ENCODE measurements around the gene PDCD1LG2. TPM values are rescaled to one million over a fixed set of nuclear protein-coding genes. Genes with fewer than 3 reads are reported as not detected.
"Not testable (repeated sequence)": the region's sequence is repeated elsewhere in the genome, so short reads cannot be mapped to it uniquely, and the experiment has no call there.

PDCD1LG2 gene
- 1.7 TPM for total RNA-seq

DNA sequence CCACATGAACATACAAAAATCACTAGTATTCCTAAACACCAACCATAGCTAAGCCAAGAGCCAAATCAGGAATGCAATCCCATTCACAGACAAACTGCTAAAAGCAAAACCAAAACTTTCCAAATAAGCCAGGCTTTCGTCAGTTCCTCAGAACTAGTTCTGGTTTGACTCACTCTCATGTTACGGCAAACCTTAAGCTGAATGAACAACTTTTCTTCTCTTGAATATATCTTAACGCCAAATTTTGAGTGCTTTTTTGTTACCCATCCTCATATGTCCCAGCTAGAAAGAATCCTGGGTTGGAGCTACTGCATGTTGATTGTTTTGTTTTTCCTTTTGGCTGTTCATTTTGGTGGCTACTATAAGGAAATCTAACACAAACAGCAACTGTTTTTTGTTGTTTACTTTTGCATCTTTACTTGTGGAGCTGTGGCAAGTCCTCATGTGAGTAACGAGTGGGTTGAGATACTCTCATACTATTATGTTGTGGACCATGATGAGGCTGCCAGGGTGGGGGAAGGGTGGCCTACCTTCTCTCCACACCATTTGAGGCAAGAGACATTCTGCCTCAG is at the start of gene PDCD1LG2:
PDCD1LG2 (plus strand) TSS at position 172 of the 572 bp plus-strand sequence. CDS start 12,016 bp downstream, outside the sequence.
- DNase-seq (ENCODE audit: low spot score) = no peak

GRCh38 chr9:5464831-5465330 is 45.5 kb upstream of the PDCD1LG2 start:
- not testable (repeated sequence) for DNase-seq (ENCODE audit: low spot score)

DNA sequence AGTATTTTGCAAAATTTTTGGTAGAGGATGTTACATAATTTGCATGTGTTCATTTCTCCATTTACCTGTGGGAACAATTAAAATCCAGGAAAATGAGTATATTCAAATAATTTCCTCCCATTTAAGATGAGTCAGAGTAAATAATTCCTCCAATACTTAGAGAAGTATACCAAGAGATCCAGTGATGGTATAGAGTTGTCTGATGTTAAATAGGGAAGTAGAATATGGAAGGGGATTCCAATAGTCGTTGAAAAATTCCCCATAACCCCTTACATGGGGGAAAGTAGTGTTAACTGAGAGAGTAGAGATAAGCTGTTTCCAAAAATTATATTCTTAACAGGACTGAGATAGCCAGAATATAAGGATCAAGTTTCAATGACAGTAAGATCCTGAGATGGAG is 44.3 kb upstream of the PDCD1LG2 start:
- DNase-seq (ENCODE audit: low spot score) = no peak

DNA sequence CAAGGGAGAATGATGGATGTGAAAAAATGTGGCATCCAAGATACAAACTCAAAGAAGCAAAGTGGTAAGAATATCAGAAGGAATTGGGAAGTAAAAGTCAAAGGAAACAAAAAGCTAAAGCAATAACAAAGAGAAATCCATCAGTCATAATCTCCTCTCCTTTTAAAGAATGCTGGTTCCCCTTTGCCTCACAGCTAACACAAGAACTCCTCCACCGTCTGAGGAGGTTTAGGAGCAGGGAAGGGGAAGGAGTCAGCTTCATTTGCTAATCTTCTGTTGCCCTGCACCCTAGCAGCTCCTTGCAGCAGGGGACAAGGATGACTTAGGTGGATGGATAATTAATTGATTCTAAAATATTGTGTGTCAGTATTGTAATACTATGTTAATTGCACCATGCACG is 43.6 kb upstream of the PDCD1LG2 start:
- DNase-seq (ENCODE audit: low spot score) = no peak

- no peak for DNase-seq (ENCODE audit: low spot score)
Measured at GRCh38 chr9:5468850-5469249, 41.5 kb upstream of the PDCD1LG2 start.

DNA sequence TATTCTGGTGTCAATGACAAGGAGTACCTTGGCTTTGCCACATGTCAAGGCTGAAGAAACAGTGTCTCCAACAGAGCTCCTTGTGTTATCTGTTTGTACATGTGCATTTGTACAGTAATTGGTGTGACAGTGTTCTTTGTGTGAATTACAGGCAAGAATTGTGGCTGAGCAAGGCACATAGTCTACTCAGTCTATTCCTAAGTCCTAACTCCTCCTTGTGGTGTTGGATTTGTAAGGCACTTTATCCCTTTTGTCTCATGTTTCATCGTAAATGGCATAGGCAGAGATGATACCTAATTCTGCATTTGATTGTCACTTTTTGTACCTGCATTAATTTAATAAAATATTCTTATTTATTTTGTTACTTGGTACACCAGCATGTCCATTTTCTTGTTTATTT is 40.2 kb upstream of the PDCD1LG2 start:
- no peak for DNase-seq (ENCODE audit: low spot score)

- no peak for DNase-seq (ENCODE audit: low spot score)
Measured at GRCh38 chr9:5470816-5471215, 39.5 kb upstream of the PDCD1LG2 start.

- not testable (repeated sequence) for DNase-seq (ENCODE audit: low spot score)
Measured at GRCh38 chr9:5475611-5476010, 34.7 kb upstream of the PDCD1LG2 start.

DNA sequence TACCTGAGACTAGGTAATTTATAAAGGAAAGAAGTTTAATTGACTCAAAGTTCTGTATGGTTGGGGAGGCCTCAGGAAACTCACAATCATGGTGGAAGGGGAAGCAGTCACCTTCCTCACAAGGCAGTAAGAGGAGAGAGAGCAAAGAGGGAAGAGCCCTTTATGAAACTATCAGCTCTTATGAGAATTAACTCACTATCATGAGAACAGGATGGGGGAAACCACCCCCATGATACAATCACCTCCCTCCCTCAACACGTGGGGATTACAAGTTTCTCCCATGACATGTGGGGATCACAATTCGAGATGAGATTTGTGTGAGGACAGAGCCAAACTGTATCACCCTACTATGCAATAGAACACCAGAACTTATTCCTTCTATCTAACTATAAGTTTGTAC is 32.1 kb upstream of the PDCD1LG2 start:
- DNase-seq (ENCODE audit: low spot score) = no peak

DNA sequence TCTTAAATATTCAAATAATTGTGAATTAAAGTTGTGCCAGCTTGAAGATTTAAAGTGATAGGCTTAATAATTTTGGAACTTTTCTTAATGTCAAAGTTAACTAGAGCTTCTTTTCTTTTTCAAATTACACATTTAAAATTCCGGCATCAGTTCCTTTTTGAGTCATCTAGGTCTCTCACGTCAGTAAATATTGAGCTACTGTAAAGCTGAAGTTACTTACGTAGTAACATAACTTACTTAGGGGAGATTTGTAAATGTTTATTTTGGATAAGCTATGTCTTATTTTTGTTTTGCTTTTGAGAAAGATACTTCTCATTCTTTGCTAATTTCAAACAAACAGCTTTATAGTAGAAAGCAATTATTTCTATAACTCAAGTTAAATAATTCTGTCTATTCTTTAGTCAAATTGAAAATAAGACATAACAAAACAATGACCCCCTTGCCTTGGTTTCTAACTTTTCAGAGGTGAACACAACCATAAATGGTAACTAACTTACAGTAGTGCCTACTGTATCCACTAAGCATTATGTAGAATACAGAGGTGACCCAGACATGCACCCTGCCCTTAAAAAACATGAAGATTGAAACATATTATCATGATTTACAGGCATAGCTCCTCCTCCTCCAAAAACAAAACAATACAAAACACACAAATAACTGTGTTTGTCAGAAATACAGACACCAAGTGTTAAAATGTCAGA is 30.2 kb upstream of the PDCD1LG2 start:
- no peak for DNase-seq (ENCODE audit: low spot score)

DNA sequence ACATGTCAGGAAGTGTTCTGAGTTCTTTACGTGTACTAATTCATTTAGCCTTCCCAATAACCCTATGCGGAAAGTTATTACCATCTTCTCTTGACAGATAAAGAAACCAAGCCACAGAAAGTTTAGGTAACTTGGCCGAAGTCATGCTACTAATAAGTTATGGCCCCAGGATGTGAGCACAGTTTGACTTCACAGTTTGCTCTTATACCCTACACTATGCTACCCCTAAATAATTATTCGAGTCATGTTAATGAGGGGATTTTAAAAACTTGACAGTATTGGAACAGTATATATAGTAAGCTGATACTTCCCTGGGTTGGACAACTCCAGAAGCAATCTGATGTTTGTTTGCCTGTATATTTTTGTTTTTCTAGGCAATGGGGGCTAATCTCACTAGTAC is 29.4 kb upstream of the PDCD1LG2 start:
- DNase-seq (ENCODE audit: low spot score) = no peak

GRCh38 chr9:5481322-5482040 is 28.9 kb upstream of the PDCD1LG2 start:
- DNase-seq (ENCODE audit: low spot score) = no peak

DNA sequence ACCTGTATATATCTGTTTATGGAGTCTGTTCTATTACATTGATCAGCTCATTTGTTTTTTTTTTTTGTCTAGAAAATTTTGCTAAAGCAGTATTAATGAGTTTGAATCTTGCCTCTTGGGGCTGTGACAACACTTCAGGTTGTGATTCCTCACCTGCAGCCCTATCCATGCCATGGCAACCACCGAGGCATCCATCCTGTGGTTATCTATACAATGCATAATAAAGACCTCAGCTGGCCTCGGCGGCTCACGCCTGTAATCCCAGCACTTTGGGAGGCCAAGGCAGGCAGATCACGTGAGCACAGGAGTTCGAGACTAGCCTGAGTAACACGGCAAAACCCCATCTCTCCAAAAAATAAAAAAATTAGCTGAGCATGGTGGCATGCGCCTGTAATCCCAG is 28.1 kb upstream of the PDCD1LG2 start:
- DNase-seq (ENCODE audit: low spot score) = no peak

- no peak for DNase-seq (ENCODE audit: low spot score)
Measured at GRCh38 chr9:5483306-5483705, 27.0 kb upstream of the PDCD1LG2 start.

GRCh38 chr9:5485378-5486085 is 24.8 kb upstream of the PDCD1LG2 start:
- DNase-seq (ENCODE audit: low spot score) = no peak

- no peak for DNase-seq (ENCODE audit: low spot score)
Measured at GRCh38 chr9:5486988-5487387, 23.3 kb upstream of the PDCD1LG2 start.

DNA sequence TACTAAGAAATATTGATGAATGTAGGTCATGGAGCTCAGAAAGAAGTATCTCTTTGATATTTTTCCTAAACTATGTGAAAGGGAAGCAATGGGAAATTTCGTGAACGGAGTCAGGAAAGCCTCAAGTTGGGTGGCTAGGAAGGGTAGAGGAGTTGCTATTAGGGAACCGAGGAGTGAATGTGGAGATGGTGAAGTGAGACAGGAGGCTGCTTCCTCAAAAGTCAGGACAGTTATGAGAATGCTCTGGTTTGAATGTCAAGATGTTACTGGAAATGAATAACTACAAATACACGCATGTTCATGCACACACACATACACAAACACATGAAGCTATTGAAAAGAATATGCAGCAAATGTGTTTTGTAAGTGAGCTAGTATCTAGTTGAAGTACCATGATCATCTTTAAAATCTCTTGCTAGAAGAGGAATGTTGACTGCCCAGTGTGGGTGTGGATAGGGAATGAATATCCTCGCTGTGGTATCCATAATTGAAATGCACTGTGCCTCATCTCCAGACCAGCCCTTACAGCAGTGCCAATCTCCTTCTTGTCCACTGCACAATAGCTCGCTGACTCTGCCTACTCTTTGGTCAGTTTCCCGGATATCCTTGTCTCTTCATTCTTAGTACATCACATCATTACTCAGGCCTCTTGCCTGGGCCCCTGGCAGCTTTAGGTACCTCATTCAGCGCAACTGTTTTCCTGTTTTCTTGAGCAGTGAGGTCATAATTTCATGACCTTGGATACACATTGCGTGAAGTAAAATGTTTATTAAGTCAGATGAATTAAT is 21.9 kb upstream of the PDCD1LG2 start:
- DNase-seq (ENCODE audit: low spot score) = no peak

GRCh38 chr9:5489630-5490490 is 20.5 kb upstream of the PDCD1LG2 start:
- DNase-seq (ENCODE audit: low spot score) = no peak

GRCh38 chr9:5492965-5493678 is 17.2 kb upstream of the PDCD1LG2 start:
- DNase-seq (ENCODE audit: low spot score) = no peak

Measured in ureter (tissue), 1 donor.